Measurements from ENCODE around the gene MAML2. TPM values are rescaled to one million over a fixed set of nuclear protein-coding genes. Genes with fewer than 3 reads are reported as not detected.

MAML2 gene
- total and polyA plus RNA-seq, 2 of the 8 experiments (the other 6 are each of a cell fraction or from before 2014, with no cell fraction given): 3.8 to 6.6 TPM

DNA sequence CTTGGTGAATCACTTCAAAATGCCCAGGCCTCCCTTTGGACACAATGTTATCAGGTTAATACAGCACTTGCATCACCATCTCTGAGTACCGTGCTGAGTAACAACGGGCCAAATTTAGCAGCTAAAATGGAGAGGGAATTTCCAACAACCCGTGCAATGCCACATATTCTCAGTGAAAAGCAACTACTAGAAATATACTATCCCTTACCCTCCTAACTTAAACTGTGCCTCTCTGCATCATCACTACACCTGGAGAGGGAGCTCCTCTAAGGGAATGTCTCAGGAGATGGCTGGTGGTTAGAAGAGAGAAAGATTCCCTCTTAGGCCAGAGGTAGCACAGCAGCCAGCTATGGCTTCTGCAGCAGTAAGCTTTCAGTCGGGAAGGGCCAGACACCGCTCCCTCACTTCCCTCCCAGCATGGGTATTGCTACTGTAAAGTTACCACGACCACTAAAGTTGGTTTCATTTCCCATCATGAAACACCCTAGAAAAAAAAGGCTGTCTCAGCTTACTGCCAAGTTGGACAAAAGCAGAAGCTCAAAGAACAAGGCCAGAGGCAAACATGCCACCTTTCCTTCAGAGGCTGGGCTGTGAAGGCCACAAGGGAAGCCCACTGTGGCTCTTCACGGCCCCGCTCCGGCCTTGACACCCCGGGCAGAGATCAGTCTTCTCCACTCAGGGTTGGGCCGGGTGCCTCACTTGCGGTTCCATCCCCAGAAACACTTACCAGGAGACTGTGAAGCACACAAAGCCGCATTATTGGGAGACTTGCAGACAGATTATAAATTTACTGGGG is 3.9 kb downstream of the MAML2 start:
- no peak overlapping the region for H2AFZ ChIP-seq (ENCODE audit: low read length)
- H4K91ac ChIP-seq (replicated peaks; ENCODE audit: insufficient read length, low read length): no peak overlapping the region
- peaks cover 0 to 3% (median 0%) of the 10 kb centered on the region in 4 experiments; a peak in 1 of 7 replicates for H3K27me3 ChIP-seq (replicated peaks in 1 of 4; ENCODE audit: control insufficient read depth in 3 of 4, extremely low read depth in 1 of 4, insufficient read depth in 3 of 4, low read length in 3 of 4)
- 91% methylated on average over 13 of the region's 13 CpGs; no CpG with 5 or more reads in 1 of the 2 experiments for WGBS, 2 experiments (ENCODE audit: extremely low coverage in 1 of 2, insufficient coverage in 1 of 2, insufficient read length in 1 of 2, insufficient replicate concordance in 2 of 2, low coverage in 1 of 2, low lambda C conversion rate in 2 of 2, missing lambda C conversion rate in 1 of 2)
- H4K8ac ChIP-seq (ENCODE audit: extremely low read depth, insufficient read depth, low read length): no peak overlapping the region
- peaks cover 0 to 28% (median 15%) of the 10 kb centered on the region in 4 experiments; a peak in 6 of 7 replicates for H3K4me1 ChIP-seq (replicated peaks in 1 of 4; ENCODE audit: control insufficient read depth in 3 of 4, insufficient read depth in 4 of 4, low read length in 3 of 4)
- no peak overlapping the region; a peak in 1 of 4 replicates for H3K4me2 ChIP-seq (ENCODE audit: insufficient read depth in 1 of 2, low read depth in 2 of 2, low read length in 2 of 2)
- POLR2A ChIA-PET (ENCODE audit: partially characterized antibody): interaction anchor here (1.3 to 1.4 kb wide), 2 partner anchors 16 to 33 kb away, joined by 3 read pairs; no protein-coding TSS in a partner anchor
- no peaks in the 10 kb centered on the region for H3K9me3 ChIP-seq (ENCODE audit: insufficient read depth in 2 of 2, low read depth in 1 of 2, low read length in 1 of 2)
- H3K79me2 ChIP-seq (ENCODE audit: control insufficient read depth in 1 of 2, insufficient read depth in 2 of 2, low read length in 2 of 2): peaks cover 0 to 22% of the 10 kb centered on the region in 2 experiments; a peak in 2 of 4 replicates
- H3K18ac ChIP-seq (ENCODE audit: extremely low read depth, low read length): no peak overlapping the region
- H3K4me3 ChIP-seq (ENCODE audit: extremely low read depth in 1 of 4, insufficient read depth in 2 of 4, low read depth in 3 of 4, low read length in 4 of 4): no peak overlapping the region
- FAIRE-seq (no peak), DNase-seq (ENCODE audit: low read depth in 1 of 2, low spot score in 2 of 2) (no peak)
- H3K14ac ChIP-seq (ENCODE audit: insufficient read length): no peak overlapping the region
- H2BK12ac ChIP-seq (ENCODE audit: low read depth, low read length): 0 out of 2 replicates have a peak overlapping the region, but pooled peaks have one; percentile 7
- no peak overlapping the region for H2BK120ac ChIP-seq (replicated peaks; ENCODE audit: low read depth, low read length)
- CTCF ChIA-PET (ENCODE audit: partially characterized antibody): interaction anchor here (0.6 to 7.7 kb wide), 12 partner anchors 8 to 490 kb away, joined by 3 to 49 read pairs (median 4); no protein-coding TSS in a partner anchor
- no peak overlapping the region for H4K5ac ChIP-seq (ENCODE audit: insufficient read length, low read depth, low read length)
- H4K20me1 ChIP-seq (replicated peaks in 1 of 2; ENCODE audit: control insufficient read depth in 1 of 2, insufficient read depth in 2 of 2, low read length in 2 of 2): no peaks in the 10 kb centered on the region
- H3K27ac ChIP-seq (ENCODE audit: low read depth, low read length): no peak overlapping the region
- H2AK5ac ChIP-seq (ENCODE audit: low read depth, low read length): no peak overlapping the region
- no peak overlapping the region for H3K9ac ChIP-seq (replicated peaks in 1 of 4; ENCODE audit: extremely low read depth in 1 of 4, low read depth in 3 of 4, low read length in 3 of 4)
- no peak overlapping the region for H3K56ac ChIP-seq (replicated peaks; ENCODE audit: insufficient read length, low read depth, low read length)
- H3K79me1 ChIP-seq (ENCODE audit: low read depth, low read length): no peaks in the 10 kb centered on the region; the same call in 1 of the 2 replicates
- H3K23me2 ChIP-seq (ENCODE audit: low read depth, low read length): peaks cover 6% of the 10 kb centered on the region; the same call in 1 of the 2 replicates
- H3K4ac ChIP-seq (replicated peaks; ENCODE audit: insufficient read length, low read depth, low read length): peak overlapping the region; percentile 82
- H3K23ac ChIP-seq (ENCODE audit: insufficient read length): no peak overlapping the region
- no peaks in the 10 kb centered on the region for H3K36me3 ChIP-seq (ENCODE audit: control insufficient read depth in 2 of 4, insufficient read depth in 4 of 4, low read length in 3 of 4)
- H2BK20ac ChIP-seq (ENCODE audit: low read length): no peak overlapping the region
- H2BK15ac ChIP-seq (ENCODE audit: low read length): no peak overlapping the region
- no peak overlapping the region for H2BK5ac ChIP-seq (ENCODE audit: low read depth, low read length)
